Measurements from ENCODE around the gene KIF17. TPM values are rescaled to one million over a fixed set of nuclear protein-coding genes. Genes with fewer than 3 reads are reported as not detected.

The KIF17 gene
- polyA plus RNA-seq, 6 donors from 2014 or later = not detected

DNA sequence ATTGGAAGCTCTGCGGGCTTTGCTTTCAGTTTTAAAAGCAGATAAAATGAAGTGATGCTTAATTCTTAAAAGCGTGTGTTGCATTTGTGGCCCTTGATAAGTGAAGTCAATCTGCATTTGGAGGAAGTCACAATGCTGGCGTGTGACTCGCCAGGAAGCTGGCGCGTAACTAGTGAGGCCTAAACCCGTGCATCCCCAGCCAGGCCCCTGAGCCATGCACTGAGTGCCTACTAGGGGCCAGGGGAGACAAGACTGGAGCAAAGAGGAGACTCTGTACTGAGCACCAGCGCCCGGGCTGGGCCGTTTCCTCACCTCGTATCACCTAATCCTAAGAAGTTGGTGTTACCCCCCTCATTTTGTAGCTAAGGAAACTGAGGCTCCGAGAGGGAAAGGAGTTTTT lies 52.1 kb downstream of the KIF17 start:
- no peaks in the 10 kb centered on the region for H3K27me3 Mint-ChIP-seq
- H3K4me3 Mint-ChIP-seq = peak overlapping the region in 1 of 8 donors; percentile 66
- H3K36me3 Mint-ChIP-seq = no peaks in the 10 kb centered on the region
- ATAC-seq (ENCODE audit: low read depth in 2 of 2) (no peak), DNase-seq (no peak)
- H3K4me1 Mint-ChIP-seq = peaks cover 16 to 27% (median 22%) of the 10 kb centered on the region in 3 donors
- H3K27ac Mint-ChIP-seq = no peak overlapping the region
- H3K9me3 Mint-ChIP-seq = peaks cover 0 to 3% (median 0%) of the 10 kb centered on the region in 7 donors

- ATAC-seq (ENCODE audit: low read depth in 2 of 2) (no peak), DNase-seq (no peak)
- peaks cover 0 to 3% (median 0%) of the 10 kb centered on the region in 7 donors for H3K9me3 Mint-ChIP-seq
- no peaks in the 10 kb centered on the region for H3K27me3 Mint-ChIP-seq
- H3K4me1 Mint-ChIP-seq = peaks cover 32 to 42% (median 38%) of the 10 kb centered on the region in 3 donors
- peaks cover 4 to 5% of the 10 kb centered on the region in 2 donors for H3K36me3 Mint-ChIP-seq
- peak overlapping the region in 4 of 8 donors; percentile 2 to 99 (median 42) for H3K4me3 Mint-ChIP-seq
- peak overlapping the region in 1 of 6 donors; percentile 32 for H3K27ac Mint-ChIP-seq
Observed at GRCh38 chr1:20663969-20664715, 53.7 kb downstream of the KIF17 start.

DNA sequence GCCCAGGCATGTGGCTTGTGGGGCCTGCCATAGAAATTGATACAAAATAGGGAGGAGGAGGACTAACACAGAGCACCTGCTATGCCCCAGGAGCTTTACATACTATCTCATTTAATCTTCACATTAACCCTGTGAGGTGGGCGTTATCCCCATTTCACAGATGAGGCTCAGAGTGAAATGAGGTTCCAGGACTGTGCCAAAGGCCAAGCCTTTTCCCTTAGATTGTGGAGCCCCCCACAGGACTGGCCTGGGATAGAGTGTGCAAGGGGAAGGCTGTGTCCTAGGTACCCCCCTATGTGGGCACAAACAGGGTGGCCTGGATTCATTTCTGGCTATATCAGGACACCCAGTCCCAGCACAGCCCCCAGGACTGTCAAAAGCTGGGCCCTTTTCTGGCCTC lies 54.4 kb downstream of the KIF17 start:
- H3K27me3 Mint-ChIP-seq = no peaks in the 10 kb centered on the region
- peaks cover 34 to 46% (median 44%) of the 10 kb centered on the region in 3 donors for H3K4me1 Mint-ChIP-seq
- H3K4me3 Mint-ChIP-seq = peak overlapping the region in 7 of 8 donors; percentile 22 to 99 (median 99)
- H3K9me3 Mint-ChIP-seq = peaks cover 0 to 3% (median 0%) of the 10 kb centered on the region in 7 donors
- H3K36me3 Mint-ChIP-seq = peaks cover 5 to 7% of the 10 kb centered on the region in 2 donors
- H3K27ac Mint-ChIP-seq = peak overlapping the region in 4 of 6 donors; percentile 33 to 98 (median 38)
- ATAC-seq (ENCODE audit: low read depth in 2 of 2) = no peak
- no peak for DNase-seq

DNA sequence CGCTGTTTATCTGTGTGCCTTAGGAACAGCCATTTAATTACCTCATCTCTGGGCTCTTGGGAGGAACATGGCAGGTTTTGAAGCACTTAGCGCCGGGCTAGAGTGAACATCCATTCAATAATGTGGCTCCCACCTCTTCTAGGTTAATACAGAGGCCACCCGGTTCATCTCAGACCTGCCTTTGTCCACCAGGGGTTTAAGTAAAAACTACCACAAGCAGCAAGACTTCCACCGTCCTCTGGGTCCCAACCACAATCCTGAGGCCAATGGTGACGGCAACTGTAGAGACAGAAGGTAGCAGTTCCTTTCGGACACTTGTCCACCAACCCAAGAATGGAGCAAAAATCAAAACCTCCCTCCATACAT lies 55.7 kb downstream of the KIF17 start:
- ATAC-seq (ENCODE audit: low read depth in 2 of 2) (no peak), DNase-seq (no peak)
- Mint-ChIP-seq H3K27ac (peak overlapping the region; percentile 81 to 98 (median 98)), H3K9me3 (peaks cover 0 to 3% (median 0%) of the 10 kb centered on the region in 7 donors), H3K4me3 (peak overlapping the region; percentile 94 to 100 (median 99)), H3K4me1 (peaks cover 35 to 47% (median 47%) of the 10 kb centered on the region in 3 donors), H3K27me3 (no peaks in the 10 kb centered on the region), H3K36me3 (peaks cover 5 to 9% of the 10 kb centered on the region in 2 donors)

- peaks cover 42 to 54% (median 48%) of the 10 kb centered on the region in 3 donors for H3K4me1 Mint-ChIP-seq
Observed at GRCh38 chr1:20661207-20662109, 56.3 kb downstream of the KIF17 start, which contains the start of gene DDOST. TSS of gene DDOST (minus strand) at chr1:20661369. CDS start at chr1:20661350, 19 bp downstream.

GRCh38 chr1:20660847-20661206 lies 57.0 kb downstream of the KIF17 start:
- H3K27me3 Mint-ChIP-seq = no peaks in the 10 kb centered on the region
- peaks cover 13 to 17% of the 10 kb centered on the region in 2 donors for H3K36me3 Mint-ChIP-seq
- peak; percentile 16 to 25 for ATAC-seq (ENCODE audit: low read depth in 2 of 2)
- peak overlapping the region; percentile 94 to 100 (median 99) for H3K4me3 Mint-ChIP-seq
- H3K27ac Mint-ChIP-seq = peak overlapping the region; percentile 66 to 98 (median 98)
- no peak for DNase-seq
- H3K9me3 Mint-ChIP-seq = no peaks in the 10 kb centered on the region
- peaks cover 42 to 54% (median 48%) of the 10 kb centered on the region in 3 donors for H3K4me1 Mint-ChIP-seq

More at GRCh38 chr1:20661207-20662109, 56.3 kb downstream of the KIF17 start, which contains the start of gene DDOST:
- Mint-ChIP-seq H3K9me3 (no peaks in the 10 kb centered on the region), H3K36me3 (peaks cover 12 to 15% of the 10 kb centered on the region in 2 donors), H3K27ac (peak within 1 kb of the TSS; percentile 66 to 98 (median 98)), H3K4me3 (peak within 1 kb of the TSS; percentile 94 to 100 (median 99)), H3K27me3 (no peaks in the 10 kb centered on the region)
- DNase-seq = peak; percentile 96
- ATAC-seq (ENCODE audit: low read depth in 2 of 2) = peak; percentile 93 to 94

DNA sequence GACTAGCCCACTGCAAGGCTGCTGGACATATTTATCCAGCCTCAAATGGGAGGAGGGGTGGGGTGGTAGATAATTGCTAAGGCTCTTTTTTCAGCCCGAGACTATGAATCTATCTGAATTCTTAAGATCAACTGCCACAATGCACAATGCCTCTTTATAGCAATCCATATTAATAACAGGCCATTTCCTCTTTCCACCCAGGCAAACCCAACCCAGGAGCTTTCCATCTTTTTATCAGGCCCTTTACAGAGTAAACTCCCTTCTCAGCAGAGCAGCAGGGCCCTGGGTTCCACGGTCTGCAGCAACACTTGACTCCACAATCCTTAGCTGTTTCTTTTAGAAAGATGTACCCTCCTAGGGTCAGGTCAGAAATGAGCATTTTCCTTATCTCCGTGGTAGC lies 57.4 kb downstream of the KIF17 start:
- DNase-seq (no peak), ATAC-seq (ENCODE audit: low read depth in 2 of 2) (no peak)
- no peaks in the 10 kb centered on the region for H3K9me3 Mint-ChIP-seq
- H3K4me1 Mint-ChIP-seq = peaks cover 42 to 54% (median 48%) of the 10 kb centered on the region in 3 donors
- peak overlapping the region; percentile 94 to 100 (median 99) for H3K4me3 Mint-ChIP-seq
- H3K36me3 Mint-ChIP-seq = peaks cover 13 to 17% of the 10 kb centered on the region in 2 donors
- H3K27ac Mint-ChIP-seq = peak overlapping the region; percentile 66 to 98 (median 98)
- no peaks in the 10 kb centered on the region for H3K27me3 Mint-ChIP-seq

DNA sequence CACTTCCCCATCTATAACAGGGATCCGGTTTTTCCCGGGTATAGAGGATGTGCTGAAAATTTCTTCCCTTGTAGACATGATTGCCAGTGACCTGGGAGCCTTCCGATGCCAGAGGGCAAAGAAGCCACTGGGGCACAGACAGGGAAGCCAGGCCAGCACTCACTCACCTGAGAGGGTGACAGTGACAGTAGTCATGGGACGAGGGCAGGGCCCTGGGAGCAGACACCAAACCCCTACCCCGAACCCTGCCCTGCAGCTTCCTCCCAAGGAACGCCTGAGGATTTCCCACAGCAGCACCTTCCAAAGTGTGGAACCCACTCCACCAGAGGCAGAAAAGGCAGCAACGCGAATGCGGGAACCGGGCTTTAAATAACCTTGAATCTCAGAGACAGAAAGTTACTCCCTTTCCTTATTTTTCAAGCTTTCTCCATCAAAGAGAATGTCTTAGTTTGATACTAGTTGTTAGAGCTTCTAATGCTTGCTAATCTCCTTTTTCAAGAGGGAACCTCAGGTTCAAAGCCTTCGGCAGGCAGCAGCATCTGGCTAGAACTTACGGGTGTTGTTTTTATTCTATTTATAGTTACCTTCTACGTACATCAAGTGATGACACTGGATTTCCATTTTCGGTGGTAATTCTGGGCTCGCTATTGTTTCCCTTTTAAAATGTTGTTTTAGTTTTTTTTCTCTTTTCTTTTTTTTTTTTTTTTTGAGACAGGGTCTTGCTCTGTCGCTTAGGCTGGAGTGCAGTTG lies 59.5 kb downstream of the KIF17 start:
- H3K9me3 Mint-ChIP-seq = no peaks in the 10 kb centered on the region
- H3K4me1 Mint-ChIP-seq = peaks cover 42 to 53% (median 48%) of the 10 kb centered on the region in 3 donors
- H3K36me3 Mint-ChIP-seq = peaks cover 13 to 17% of the 10 kb centered on the region in 2 donors
- no peaks in the 10 kb centered on the region for H3K27me3 Mint-ChIP-seq
- H3K27ac Mint-ChIP-seq = peak overlapping the region in 2 of 6 donors; percentile 59 to 98
- H3K4me3 Mint-ChIP-seq = peak overlapping the region in 2 of 8 donors; percentile 30 to 99
- ATAC-seq (ENCODE audit: low read depth in 2 of 2) = no peak
- no peak for DNase-seq

- peaks cover 13 to 21% of the 10 kb centered on the region in 2 donors for H3K36me3 Mint-ChIP-seq
- H3K4me3 Mint-ChIP-seq = peak overlapping the region in 1 of 8 donors; percentile 68
- ATAC-seq (ENCODE audit: low read depth in 2 of 2) (no peak), DNase-seq (no peak)
- peaks cover 33 to 40% (median 39%) of the 10 kb centered on the region in 3 donors for H3K4me1 Mint-ChIP-seq
- H3K9me3 Mint-ChIP-seq = no peaks in the 10 kb centered on the region
- peak overlapping the region in 1 of 6 donors; percentile 37 for H3K27ac Mint-ChIP-seq
- H3K27me3 Mint-ChIP-seq = no peaks in the 10 kb centered on the region
Observed at GRCh38 chr1:20657024-20657423, 60.8 kb downstream of the KIF17 start.

DNA sequence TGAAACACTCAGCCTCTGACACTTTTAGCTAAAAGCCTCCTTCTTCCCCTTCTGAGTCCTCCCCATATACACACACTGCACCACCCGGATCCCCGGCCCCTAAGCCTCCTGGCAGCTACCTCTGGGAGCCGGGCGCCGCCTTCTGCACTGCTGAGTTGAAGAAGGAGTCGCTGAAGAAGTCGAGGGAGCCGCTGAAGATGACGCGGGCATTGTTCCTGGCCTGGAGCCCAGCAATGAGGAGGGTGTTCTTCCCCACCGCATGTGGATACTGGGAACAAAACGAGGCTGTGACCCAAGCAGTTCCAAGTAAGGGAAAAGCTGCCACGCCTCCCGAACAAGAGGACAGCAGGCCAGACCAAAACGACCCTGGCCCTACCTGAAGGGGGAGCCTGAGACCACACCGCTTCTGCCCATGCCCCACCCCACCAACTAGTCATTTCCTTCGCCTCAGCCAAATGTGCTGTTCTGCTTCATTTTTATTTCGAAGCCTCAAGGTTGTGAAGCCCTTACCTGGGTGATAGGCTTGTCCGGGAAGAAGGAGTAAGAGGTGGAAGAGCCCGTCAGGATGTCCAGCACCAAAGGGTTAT lies 63.6 kb downstream of the KIF17 start:
- no peak overlapping the region for H3K4me3 Mint-ChIP-seq
- no peaks in the 10 kb centered on the region for H3K27me3 Mint-ChIP-seq
- peaks cover 10 to 12% (median 11%) of the 10 kb centered on the region in 3 donors for H3K4me1 Mint-ChIP-seq
- DNase-seq (no peak), ATAC-seq (ENCODE audit: low read depth in 2 of 2) (no peak)
- peaks cover 16 to 38% of the 10 kb centered on the region in 2 donors for H3K36me3 Mint-ChIP-seq
- H3K27ac Mint-ChIP-seq = peak overlapping the region in 3 of 6 donors; percentile 33 to 76 (median 38)
- no peaks in the 10 kb centered on the region for H3K9me3 Mint-ChIP-seq

GRCh38 chr1:20652300-20652699 lies 65.5 kb downstream of the KIF17 start:
- no peak for ATAC-seq (ENCODE audit: low read depth in 2 of 2)
- Mint-ChIP-seq H3K4me1 (peaks cover 4 to 9% (median 8%) of the 10 kb centered on the region in 3 donors), H3K4me3 (no peak overlapping the region), H3K27ac (no peak overlapping the region), H3K9me3 (no peaks in the 10 kb centered on the region), H3K36me3 (peaks cover 15 to 40% of the 10 kb centered on the region in 2 donors), H3K27me3 (no peaks in the 10 kb centered on the region)
- no peak for DNase-seq

GRCh38 chr1:20648946-20649345 lies 68.9 kb downstream of the KIF17 start:
- ATAC-seq (ENCODE audit: low read depth in 2 of 2) (no peak), DNase-seq (no peak)
- peak overlapping the region in 2 of 6 donors; percentile 71 to 84 for H3K27ac Mint-ChIP-seq
- no peak overlapping the region for H3K4me3 Mint-ChIP-seq
- H3K9me3 Mint-ChIP-seq = no peaks in the 10 kb centered on the region
- H3K4me1 Mint-ChIP-seq = no peaks in the 10 kb centered on the region
- H3K36me3 Mint-ChIP-seq = peaks cover 7 to 30% of the 10 kb centered on the region in 2 donors
- H3K27me3 Mint-ChIP-seq = no peaks in the 10 kb centered on the region
